Renal cortical epithelial cell (primary cell): Measurements from ENCODE around the gene IL5. TPM values are rescaled to one million over a fixed set of nuclear protein-coding genes. Genes with fewer than 3 reads are reported as not detected.

Experiments
- DNase-seq: peaks from one replicate; pipeline ENCODE4 v3.0.0-alpha.2; 2011; ENCODE audit warnings: low read depth
- total RNA-seq: library from RNA; depleted of rRNA; stranded (reverse); fragments of >200 nt; gene quantifications from 2 replicates; pipeline ENCODE4 v1.2.3, GENCODE V29; 2014

The IL5 gene
- total RNA-seq, 1 donor from 2014 or later = not detected

DNA sequence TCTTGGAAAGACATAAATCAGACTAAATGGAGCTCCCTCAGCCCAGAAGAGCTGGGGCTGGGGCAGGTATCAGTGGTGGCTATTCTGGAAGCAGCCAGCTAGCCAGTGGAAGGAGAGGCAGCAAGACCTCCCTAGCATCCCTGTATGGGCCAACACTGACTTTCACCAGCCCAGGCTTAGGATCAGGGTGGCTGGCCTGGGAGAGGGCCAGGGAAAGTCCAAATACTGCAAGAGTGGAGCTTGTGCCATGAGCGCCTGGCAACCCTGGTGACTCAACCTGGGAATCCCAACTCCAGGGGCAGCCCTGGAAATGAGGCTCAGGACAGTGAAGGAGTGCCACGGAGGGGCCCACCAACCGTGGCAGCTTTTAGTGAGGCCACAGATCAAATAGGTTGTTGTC lies 45.2 kb downstream of the IL5 start:
- peak; percentile 91 for DNase-seq

DNA sequence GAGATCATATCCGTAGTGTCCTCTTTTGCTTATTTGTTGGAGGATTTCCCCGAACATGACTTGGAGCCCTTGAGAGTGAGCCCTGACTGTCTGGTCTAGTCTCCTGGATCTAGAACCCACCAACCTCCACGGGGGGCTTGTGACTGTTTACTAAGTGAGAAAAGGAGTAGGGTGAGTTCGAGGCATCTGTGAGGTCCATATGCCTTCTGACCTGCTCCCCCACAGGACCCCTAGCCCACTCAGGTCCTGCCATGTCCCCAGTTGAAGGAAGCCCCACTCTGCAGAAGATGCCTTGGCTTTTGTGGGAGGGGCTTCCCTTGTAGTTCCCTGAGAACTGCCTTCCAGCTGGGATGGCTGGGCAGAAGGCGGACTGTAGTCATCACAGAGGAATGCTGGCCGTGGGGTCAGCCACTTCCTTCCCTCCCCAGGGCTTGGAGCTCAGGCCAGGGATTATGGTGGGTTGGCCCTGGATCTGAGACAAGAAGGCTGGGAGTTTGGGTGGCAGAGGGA lies 45.8 kb downstream of the IL5 start:
- peak; percentile 93 for DNase-seq

- DNase-seq = peak; percentile 65
Measured at GRCh38 chr5:132496631-132497487, 46.5 kb downstream of the IL5 start.

DNA sequence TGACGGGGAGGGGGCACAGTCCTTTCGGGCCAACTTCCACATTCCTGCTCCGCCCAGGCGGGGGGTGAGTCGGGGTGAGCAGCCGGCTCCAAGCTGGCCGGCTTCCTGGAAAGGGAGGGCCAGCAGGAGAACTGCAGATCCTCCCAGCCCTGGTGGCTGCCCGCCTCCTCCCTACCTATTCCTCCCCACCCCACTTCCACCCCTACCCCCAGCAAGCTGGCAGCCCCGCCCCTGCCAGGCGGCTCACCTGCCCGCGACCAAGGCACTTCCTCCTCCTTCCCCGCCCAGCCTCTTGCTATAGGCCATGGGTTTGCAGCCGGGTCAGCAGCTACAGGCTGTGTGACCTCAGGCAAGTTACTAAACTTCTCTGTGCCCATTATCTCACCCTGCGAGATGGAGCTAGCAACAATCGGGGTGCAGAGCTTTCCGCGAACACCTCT lies 47.1 kb downstream of the IL5 start:
- peak; percentile 89 for DNase-seq

- peak; percentile 55 for DNase-seq
Measured at GRCh38 chr5:132495667-132496190, 47.6 kb downstream of the IL5 start.

DNA sequence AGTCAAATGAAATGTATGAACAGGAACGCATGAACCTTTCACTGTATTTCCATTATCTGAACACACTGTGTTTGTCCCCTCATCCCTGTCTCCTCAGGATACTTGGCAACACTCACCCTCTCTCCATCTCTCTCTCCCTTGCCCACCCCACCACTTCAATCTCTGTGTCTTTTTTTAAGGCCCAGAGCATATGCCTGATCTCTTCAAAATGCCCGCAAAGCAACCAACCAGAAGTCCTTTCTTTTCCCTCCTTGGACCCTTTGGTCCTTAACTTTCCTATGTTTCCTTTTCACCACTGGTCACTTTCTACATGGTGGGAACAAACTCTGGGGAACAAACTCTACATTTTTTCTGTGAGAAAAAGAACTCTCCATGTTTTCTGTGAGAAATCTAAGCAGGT lies 49.5 kb downstream of the IL5 start:
- no peak for DNase-seq

- no peak for DNase-seq
Measured at GRCh38 chr5:132493241-132493640, 50.1 kb downstream of the IL5 start.

GRCh38 chr5:132492386-132493125 lies 50.8 kb downstream of the IL5 start:
- DNase-seq = no peak

Other genes starting within 250 kb of the IL5 start
- 1.6 and 8.9 TPM in 2 replicates for gene SLC22A4, start 249.1 kb downstream of the IL5 start, total RNA-seq
- 31.3 and 33.0 TPM in 2 replicates for gene SLC22A5, start 173.8 kb downstream of the IL5 start, total RNA-seq
- 28.7 and 35.1 TPM in 2 replicates for gene IRF1, start 52.7 kb downstream of the IL5 start, total RNA-seq
- 17.4 and 58.0 TPM in 2 replicates for gene RAD50, start 13.5 kb upstream of the IL5 start, total RNA-seq
- gene IL13, start 114.7 kb upstream of the IL5 start, total RNA-seq = not detected in 2 replicates
- gene IL4, start 130.5 kb upstream of the IL5 start, total RNA-seq = not detected in 2 replicates
- gene KIF3A, start 194.0 kb upstream of the IL5 start, total RNA-seq = 7.6 and 21.5 TPM in 2 replicates
- gene CCNI2, start 203.9 kb upstream of the IL5 start, total RNA-seq = 1.1 and 2.3 TPM in 2 replicates
- 76.9 and 116 TPM in 2 replicates for gene SEPTIN8, start 233.7 kb upstream of the IL5 start, total RNA-seq